PC-3 (cell line): Measurements from ENCODE around the gene ELANE. TPM values are rescaled to one million over a fixed set of nuclear protein-coding genes. Genes with fewer than 3 reads are reported as not detected.

Source experiments
- ATAC-seq: fragments of 200-7000 bp; cut with Tn5 transposase; 2 replicates; pipeline ENCODE4 v1.9.1; 2020; ENCODE audit warnings: mild to moderate bottlenecking, moderate library complexity
- BruUV-seq: library from RNA; stranded (reverse); fragments of 400-500 nt; replicated peaks from 2 replicates; lab custom pipeline; 2021; lab: Mats Ljungman, UMichigan
- CTCF ChIA-PET: fragments of 300-600 bp; sonication (Branson Sonifier 250); formaldehyde crosslinking; loops from one replicate; lab custom pipeline; 2022; ENCODE audit warnings: antibody characterized with exemption; lab: Charles Lee
- POLR2A ChIA-PET: fragments of 300-600 bp; sonication (Branson Sonifier 250); formaldehyde crosslinking; loops from one replicate; lab custom pipeline; 2022; ENCODE audit warnings: antibody characterized with exemption; ENCODE audit not compliant: unreplicated experiment; lab: Charles Lee
- DNase-seq: peaks from one replicate; pipeline ENCODE4 v3.0.0-alpha.2; 2015
- H2AFZ ChIP-seq: fragments of 300-600 bp; sonication (generic); 2 replicates; pipeline ENCODE4 v1.6.0; 2016; ENCODE audit warnings: antibody characterized with exemption, low read length
- H3F3A ChIP-seq: fragments of 300-600 bp; sonication (generic); one replicate; pipeline ENCODE4 v1.6.0; 2017; ENCODE audit warnings: antibody characterized with exemption, low read length, control low read depth, mild to moderate bottlenecking; ENCODE audit not compliant: unreplicated experiment
- H3K27ac ChIP-seq: fragments of 300-600 bp; sonication (generic); 2 replicates; pipeline ENCODE4 v1.5.1; 2016; ENCODE audit warnings: mild to moderate bottlenecking, low read length
- H3K27me3 ChIP-seq: fragments of 300-600 bp; sonication (generic); 2 replicates; pipeline ENCODE4 v1.6.1; 2016; ENCODE audit warnings: low read length, mixed read lengths
- H3K36me3 ChIP-seq: fragments of 300-600 bp; sonication (generic); 2 replicates; pipeline ENCODE4 v1.6.1; 2016; ENCODE audit warnings: low read depth, mixed run types, low read length, mixed read lengths
- H3K4me1 ChIP-seq: fragments of 300-600 bp; sonication (generic); 2 replicates; pipeline ENCODE4 v1.5.1; 2016; ENCODE audit warnings: low read length; ENCODE audit not compliant: insufficient read depth
- H3K4me2 ChIP-seq: fragments of 300-600 bp; sonication (generic); 2 replicates; pipeline ENCODE4 v1.6.0; 2016; ENCODE audit warnings: low read length
- H3K4me3 ChIP-seq: fragments of 300-600 bp; sonication (generic); 2 replicates; pipeline ENCODE4 v1.5.1; 2016; ENCODE audit warnings: mild to moderate bottlenecking, low read length, mixed read lengths
- H3K79me2 ChIP-seq: fragments of 300-600 bp; sonication (generic); 2 replicates; pipeline ENCODE4 v1.6.1; 2017; ENCODE audit warnings: low read length, mixed read lengths
- H3K9ac ChIP-seq: fragments of 300-600 bp; sonication (generic); 2 replicates; pipeline ENCODE4 v1.6.0; 2016; ENCODE audit warnings: mild to moderate bottlenecking, low read length
- H3K9me2 ChIP-seq: fragments of 300-600 bp; sonication (generic); replicated peaks from 2 replicates; pipeline ENCODE4 v1.6.1; 2016; ENCODE audit warnings: mixed run types, low read length, mixed read lengths
- H3K9me3 ChIP-seq: fragments of 300-600 bp; sonication (generic); 2 replicates; pipeline ENCODE4 v1.6.1; 2016; ENCODE audit warnings: low read length, mixed read lengths
- H4K20me1 ChIP-seq: fragments of 300-600 bp; sonication (generic); 2 replicates; pipeline ENCODE4 v1.6.1; 2016; ENCODE audit warnings: low read length, mixed read lengths
- EZH2 ChIP-seq: fragments of 300-600 bp; sonication (generic); IDR thresholded peaks from one replicate; pipeline ENCODE4 v1.6.1; 2017; ENCODE audit warnings: antibody characterized with exemption, mild to moderate bottlenecking, low read length; ENCODE audit not compliant: unreplicated experiment
- EZH2phosphoT487 ChIP-seq: fragments of 300-600 bp; sonication (generic); IDR thresholded peaks from 2 replicates; pipeline ENCODE4 v1.6.1; 2018; ENCODE audit warnings: mild to moderate bottlenecking, antibody characterized with exemption, low read length, borderline replicate concordance
- intact Hi-C: fragments of 100-400 bp; cut with micrococcal nuclease; formaldehyde crosslinking; loops from 2 replicates; pipeline ENCODE4 v1.9.0; 2023
- total RNA-seq: library from RNA; depleted of rRNA; stranded (reverse); fragments of >200 nt; gene quantifications from 2 replicates; pipeline ENCODE4 v1.2.3, GENCODE V29; 2014
- TF ChIP-seq, protein P1 (sequence below): fragments of 300-600 bp; sonication (generic); conservative IDR thresholded peaks from 2 replicates; pipeline ENCODE4 v1.5.1; 2017; ENCODE audit warnings: antibody characterized with exemption, low read depth, mild to moderate bottlenecking, low read length

Gene ELANE
- total RNA-seq, 1 experiment from 2014 or later: not detected

DNA sequence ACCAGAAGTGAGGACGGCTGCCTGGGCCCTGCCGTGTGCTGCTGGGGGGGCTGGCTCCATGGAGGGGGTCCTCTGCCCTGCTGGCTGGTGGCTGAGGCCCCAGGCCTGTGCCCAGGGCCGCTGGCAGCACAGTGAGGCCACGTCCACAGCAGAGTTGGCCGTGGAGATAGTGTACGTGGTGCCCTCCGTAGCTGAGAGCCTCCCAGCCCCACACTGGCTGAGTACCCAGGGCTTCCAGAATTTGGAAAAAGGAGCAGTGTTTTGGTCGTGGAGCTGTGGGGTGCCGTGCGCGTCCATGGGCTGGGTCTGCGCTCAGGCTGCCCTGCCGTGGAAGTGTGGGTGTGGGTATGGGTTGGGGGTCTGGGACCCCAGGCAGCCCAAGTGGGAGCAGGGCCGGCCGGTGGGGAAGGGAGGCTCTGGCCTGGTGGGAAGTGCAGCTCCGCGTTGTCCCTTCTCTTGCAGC is 49.0 kb upstream of the ELANE start:
- Histone ChIP-seq H3K36me3 (peaks cover 87% of the 10 kb centered on the region), H3K79me2 (peaks cover 100% of the 10 kb centered on the region), H3K4me2 (no peak overlapping the region), H2AFZ (no peak overlapping the region), H3F3A (no peaks in the 10 kb centered on the region), H3K9me2 (no peaks in the 10 kb centered on the region), H4K20me1 (peaks cover 95% of the 10 kb centered on the region), H3K27me3 (no peaks in the 10 kb centered on the region), H3K4me1 (peaks cover 26% of the 10 kb centered on the region), H3K9ac (no peak overlapping the region), H3K27ac (no peak overlapping the region), H3K9me3 (no peaks in the 10 kb centered on the region), H3K4me3 (no peak overlapping the region)
- CTCF ChIA-PET: no interaction called here
- DNase-seq (no peak), ATAC-seq (no peak)
- TF ChIP-seq EZH2 (no peak), EZH2phosphoT487 (no peak)
- TF ChIP-seq, protein P1, sequence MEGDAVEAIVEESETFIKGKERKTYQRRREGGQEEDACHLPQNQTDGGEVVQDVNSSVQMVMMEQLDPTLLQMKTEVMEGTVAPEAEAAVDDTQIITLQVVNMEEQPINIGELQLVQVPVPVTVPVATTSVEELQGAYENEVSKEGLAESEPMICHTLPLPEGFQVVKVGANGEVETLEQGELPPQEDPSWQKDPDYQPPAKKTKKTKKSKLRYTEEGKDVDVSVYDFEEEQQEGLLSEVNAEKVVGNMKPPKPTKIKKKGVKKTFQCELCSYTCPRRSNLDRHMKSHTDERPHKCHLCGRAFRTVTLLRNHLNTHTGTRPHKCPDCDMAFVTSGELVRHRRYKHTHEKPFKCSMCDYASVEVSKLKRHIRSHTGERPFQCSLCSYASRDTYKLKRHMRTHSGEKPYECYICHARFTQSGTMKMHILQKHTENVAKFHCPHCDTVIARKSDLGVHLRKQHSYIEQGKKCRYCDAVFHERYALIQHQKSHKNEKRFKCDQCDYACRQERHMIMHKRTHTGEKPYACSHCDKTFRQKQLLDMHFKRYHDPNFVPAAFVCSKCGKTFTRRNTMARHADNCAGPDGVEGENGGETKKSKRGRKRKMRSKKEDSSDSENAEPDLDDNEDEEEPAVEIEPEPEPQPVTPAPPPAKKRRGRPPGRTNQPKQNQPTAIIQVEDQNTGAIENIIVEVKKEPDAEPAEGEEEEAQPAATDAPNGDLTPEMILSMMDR: no peak
- intact Hi-C loops: no loop called here
- BruUV-seq: no TSS peak
- POLR2A ChIA-PET: no interaction called here

DNA sequence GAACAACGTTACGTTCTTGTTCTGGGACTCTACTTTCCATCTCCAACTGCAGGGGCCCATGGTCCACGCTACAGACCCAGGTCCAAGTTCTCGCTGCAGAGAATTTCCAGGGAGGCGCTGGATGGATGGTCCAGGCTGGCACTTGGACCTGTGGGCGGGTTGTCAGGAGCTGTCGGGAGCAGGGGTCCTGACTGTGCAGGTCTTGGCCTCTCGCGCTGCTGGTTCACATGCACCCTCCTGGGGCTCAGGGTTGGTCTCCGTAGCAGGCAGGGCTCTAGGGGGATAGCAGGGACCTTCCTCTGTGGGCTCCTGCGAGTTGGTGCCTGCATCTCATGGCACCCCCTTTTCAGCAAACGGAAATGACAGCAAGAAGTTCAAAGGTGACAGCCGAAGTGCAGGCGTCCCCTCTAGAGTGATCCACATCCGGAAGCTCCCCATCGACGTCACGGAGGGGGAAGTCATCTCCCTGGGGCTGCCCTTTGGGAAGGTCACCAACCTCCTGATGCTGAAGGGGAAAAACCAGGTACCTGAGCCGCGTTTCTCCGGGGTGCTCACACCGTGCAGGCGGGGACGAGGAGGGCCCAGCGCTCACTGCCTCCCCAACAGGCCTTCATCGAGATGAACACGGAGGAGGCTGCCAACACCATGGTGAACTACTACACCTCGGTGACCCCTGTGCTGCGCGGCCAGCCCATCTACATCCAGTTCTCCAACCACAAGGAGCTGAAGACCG is 48.3 kb upstream of the ELANE start:
- DNase-seq (no peak), ATAC-seq (no peak)
- Histone ChIP-seq H3K4me3 (no peak overlapping the region), H3K4me1 (peaks cover 26% of the 10 kb centered on the region), H4K20me1 (peaks cover 88% of the 10 kb centered on the region), H3K4me2 (no peak overlapping the region), H2AFZ (no peak overlapping the region), H3K27me3 (no peaks in the 10 kb centered on the region), H3K27ac (no peak overlapping the region), H3K9me3 (no peaks in the 10 kb centered on the region), H3K9ac (no peak overlapping the region), H3K36me3 (peaks cover 86% of the 10 kb centered on the region), H3K9me2 (no peaks in the 10 kb centered on the region), H3F3A (no peaks in the 10 kb centered on the region), H3K79me2 (peaks cover 92% of the 10 kb centered on the region)
- CTCF ChIA-PET: no interaction called here
- intact Hi-C loops: no loop called here
- POLR2A ChIA-PET: no interaction called here
- TF ChIP-seq, protein P1: no peak
- TF ChIP-seq EZH2phosphoT487 (no peak), EZH2 (no peak)
- no TSS peak for BruUV-seq
